ENCODE results near the gene VAV2.

The VAV2 gene

DNA sequence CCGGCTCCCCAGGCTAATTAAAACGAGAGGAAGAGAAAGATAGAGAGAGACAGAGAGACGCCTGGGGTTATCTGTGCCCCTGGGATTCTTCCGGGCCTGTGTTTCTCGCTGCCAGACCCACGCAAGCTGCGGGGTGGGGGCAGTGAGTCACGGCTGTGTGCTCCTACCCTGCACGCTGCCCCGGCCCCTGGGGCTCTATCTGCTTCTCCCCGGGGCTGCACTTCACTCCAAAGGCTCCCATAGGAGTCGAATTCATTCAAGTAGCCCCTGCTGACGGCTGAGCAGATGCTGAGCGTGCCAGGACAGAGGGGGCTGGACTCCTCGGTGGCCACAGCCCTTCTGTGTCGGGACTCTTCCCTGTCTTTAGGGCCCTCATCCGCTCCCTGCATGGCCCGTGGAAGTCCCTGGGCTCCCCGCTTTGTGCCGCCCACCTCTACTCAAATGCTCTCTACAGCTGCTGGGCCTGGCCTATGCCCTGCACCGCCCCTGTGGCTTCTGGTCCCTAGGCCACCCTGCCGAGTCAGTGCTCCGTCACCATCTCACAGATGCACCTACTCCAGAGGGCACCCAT is 276.7 kb downstream of the VAV2 start:
- no peak for DNase-seq (ENCODE audit: low read depth in 2 of 3, low spot score in 2 of 3)

DNA sequence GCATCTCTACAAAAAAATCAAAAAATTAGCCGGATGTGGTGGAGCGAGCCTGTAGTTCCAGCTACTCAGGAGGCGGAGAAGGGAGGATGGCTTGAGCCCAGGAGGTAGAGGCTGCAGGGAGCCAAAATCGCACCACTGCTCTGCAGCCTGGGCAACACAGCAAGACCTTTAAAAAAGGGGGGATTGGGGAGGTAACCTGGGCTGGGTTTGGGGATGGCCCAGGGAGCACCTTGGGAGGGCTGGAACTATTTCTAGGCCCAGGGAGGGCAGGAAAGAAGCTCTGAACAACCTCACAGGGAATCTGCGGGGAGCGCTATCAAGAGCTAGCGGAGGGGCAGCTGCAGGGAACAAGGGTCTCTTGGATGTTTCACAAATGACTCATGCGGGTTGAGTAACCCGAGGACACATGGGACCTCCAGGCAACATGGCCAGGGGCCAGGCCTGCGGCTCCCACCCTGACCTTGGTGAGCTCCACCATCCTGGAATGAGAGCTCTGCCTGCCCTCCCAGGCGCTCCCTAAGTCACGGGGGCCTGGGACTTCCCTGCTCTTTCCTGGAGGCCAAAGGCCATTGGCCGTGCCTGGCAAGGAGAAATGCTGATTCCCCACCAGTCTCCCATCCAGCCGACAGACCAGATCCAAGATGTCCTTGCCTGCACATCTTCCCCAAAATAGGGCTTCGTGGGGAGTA is 277.4 kb downstream of the VAV2 start:
- DNase-seq (ENCODE audit: low read depth in 2 of 3, low spot score in 2 of 3), result no peak

DNA sequence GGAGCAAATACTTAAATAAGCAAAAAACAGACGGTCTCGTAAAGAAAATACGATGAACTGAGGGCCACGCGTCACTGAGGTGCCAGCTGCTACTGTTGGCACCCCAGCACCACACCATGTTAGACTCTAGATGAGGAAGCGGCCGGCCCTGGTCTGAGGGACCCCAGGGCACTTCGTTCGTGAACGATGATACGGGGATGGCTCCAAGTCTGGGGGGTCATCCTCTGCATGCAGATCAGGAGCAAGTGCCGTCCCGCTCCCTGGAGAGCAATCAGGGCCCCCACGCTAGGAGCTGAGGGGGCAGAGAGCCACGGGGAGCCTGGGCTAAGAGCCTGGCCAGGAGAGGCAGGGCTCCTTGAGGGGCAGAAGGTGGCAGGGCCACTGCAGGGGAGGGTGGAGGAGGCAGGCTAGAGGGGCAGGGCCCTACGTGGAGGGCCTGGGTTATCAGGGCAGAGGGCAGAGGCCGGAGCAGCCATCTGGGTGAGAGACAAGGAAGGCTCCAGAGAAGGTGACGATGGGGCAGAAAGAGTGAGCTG is 278.1 kb downstream of the VAV2 start:
- DNase-seq (ENCODE audit: low read depth in 2 of 3, low spot score in 2 of 3), result no peak

DNA sequence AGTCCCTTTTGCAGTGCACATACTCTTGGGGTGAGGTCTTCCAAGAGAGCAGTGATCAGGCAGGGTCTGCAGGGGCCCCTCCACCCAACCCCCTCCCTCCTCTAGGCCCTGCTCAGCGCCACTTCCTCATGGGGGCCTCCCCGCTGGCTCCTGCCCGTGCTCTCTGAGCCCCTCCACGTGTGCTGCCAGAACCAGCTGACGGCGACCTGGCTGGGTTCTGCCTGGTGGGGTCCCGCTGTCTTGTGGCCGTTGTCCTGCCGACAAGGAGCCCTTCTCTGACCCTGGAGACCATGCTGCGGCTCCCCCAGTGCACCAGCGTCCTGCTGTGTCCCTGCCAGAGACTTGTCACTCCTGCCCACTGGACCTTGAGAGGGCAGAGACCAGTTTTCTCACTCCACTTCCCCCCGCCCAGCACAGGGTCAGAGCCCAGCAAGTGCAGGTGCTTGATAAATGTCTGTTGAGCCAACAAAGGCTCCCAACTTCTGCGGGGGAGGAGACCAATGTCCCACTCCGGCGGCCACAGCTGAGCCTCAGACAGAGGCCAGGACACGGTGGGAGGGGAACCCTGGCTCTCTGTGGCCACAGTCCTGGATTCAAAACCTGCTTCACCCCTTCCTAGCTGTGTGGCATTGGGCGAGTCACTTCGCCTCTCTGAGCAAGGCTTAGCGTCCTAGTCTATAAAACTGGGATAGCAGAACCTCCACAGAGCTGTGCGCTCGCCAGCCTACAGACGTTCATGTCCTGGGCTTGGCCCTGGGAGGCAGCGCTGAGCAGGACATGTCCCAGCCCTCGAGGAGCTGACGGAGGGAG is 278.8 kb downstream of the VAV2 start:
- DNase-seq (ENCODE audit: low read depth in 2 of 3, low spot score in 2 of 3), result no peak

DNA sequence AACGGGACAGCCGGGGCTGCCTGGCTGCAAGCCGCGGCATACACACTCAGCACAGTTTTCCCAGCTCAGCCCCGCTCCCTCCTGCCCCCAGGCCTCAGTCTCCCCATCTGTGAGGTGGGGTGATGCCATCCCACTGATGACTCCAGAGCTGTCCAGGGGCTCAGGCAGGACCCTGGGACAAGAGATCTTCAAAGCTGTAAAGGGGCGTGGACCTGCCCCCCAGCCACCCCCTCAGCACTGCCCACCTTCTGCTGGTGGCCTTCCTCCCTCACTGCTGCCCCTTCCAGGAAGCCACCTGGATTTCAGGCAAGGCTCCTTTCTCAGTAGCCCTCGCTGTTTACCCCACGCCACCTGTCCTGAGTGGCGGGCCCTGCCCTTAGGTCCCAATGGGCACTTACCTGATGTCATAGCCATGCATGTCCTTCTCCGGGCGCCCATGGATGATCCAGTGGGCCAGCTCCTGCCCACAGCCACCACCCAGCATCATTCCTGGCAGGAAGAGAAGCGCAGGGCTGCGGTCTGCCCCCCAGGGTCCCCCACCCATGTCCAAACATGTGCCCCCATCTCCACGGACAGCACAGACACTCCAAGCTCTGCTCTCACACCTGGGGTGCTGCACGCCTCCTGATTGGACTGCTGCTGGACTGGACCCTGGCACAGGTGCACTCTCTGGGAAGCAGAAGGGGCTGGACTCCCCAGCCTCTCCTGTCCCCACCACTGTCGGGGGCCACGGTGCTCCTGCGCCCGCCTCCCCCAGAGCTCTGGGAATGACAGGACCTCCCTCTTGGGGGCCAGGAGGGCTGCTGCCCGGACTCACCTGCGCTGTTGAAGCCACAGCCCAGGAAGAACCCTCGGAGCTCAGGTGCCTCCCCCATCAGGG is 279.7 kb downstream of the VAV2 start:
- no peak for DNase-seq (ENCODE audit: low read depth in 2 of 3, low spot score in 2 of 3)

Measured in activated CD8-positive, alpha-beta memory T cell treated with anti-CD3 and anti-CD28 coated beads for 48 hours (primary cell).